PC-9 (cell line): ENCODE data around the gene EYS. TPM values are rescaled to one million over a fixed set of nuclear protein-coding genes. Genes with fewer than 3 reads are reported as not detected.

Experiments used
- BruUV-seq: library from RNA; stranded (reverse); fragments of 400-500 nt; replicated peaks from 2 replicates; lab custom pipeline; 2021; lab: Mats Ljungman, UMichigan
- CTCF ChIA-PET: fragments of 300-600 bp; sonication (Branson Sonifier 250); formaldehyde crosslinking; loops from one replicate; lab custom pipeline; 2022; ENCODE audit warnings: antibody characterized with exemption; lab: Charles Lee
- POLR2A ChIA-PET: fragments of 300-600 bp; sonication (Branson Sonifier 250); formaldehyde crosslinking; loops from one replicate; lab custom pipeline; 2022; ENCODE audit warnings: antibody characterized with exemption; ENCODE audit not compliant: unreplicated experiment; lab: Charles Lee
- DNase-seq, 2 experiments: peaks; one replicate each; pipeline versions ENCODE4 v3.0.0 to v3.0.0-alpha.2; 2015 to 2022; ENCODE audit warnings: mixed read lengths in 1 of 2
- H2AFZ ChIP-seq: fragments of 200-600 bp; sonication (generic); 2 replicates; pipeline ENCODE4 v1.8.1; 2017; ENCODE audit warnings: antibody characterized with exemption
- H3F3A ChIP-seq: fragments of 200-600 bp; sonication (generic); 2 replicates; pipeline ENCODE4 v1.8.1; 2017; ENCODE audit warnings: antibody characterized with exemption, mild to moderate bottlenecking, low read depth; ENCODE audit not compliant: insufficient read depth
- H3K27ac ChIP-seq: fragments of 200-600 bp; sonication (generic); 2 replicates; pipeline ENCODE4 v1.6.1; 2016; ENCODE audit warnings: mixed run types
- H3K27me3 ChIP-seq: fragments of 200-600 bp; sonication (generic); 2 replicates; pipeline ENCODE4 v1.6.1; 2016; ENCODE audit warnings: low read depth, mixed run types; ENCODE audit not compliant: insufficient read depth
- H3K36me3 ChIP-seq: fragments of 200-600 bp; sonication (generic); 2 replicates; pipeline ENCODE4 v1.6.1; 2016; ENCODE audit warnings: low read depth, mixed run types
- H3K4me1 ChIP-seq: fragments of 200-600 bp; sonication (generic); replicated peaks from 2 replicates; pipeline ENCODE4 v1.6.1; 2016; ENCODE audit warnings: mixed run types; ENCODE audit not compliant: insufficient read depth
- H3K4me2 ChIP-seq: fragments of 200-600 bp; sonication (generic); 2 replicates; pipeline ENCODE4 v1.6.1; 2017; ENCODE audit warnings: mixed run types
- H3K4me3 ChIP-seq: fragments of 200-600 bp; sonication (generic); 2 replicates; pipeline ENCODE4 v1.6.1; 2016; ENCODE audit warnings: mixed run types
- H3K79me2 ChIP-seq: fragments of 200-600 bp; sonication (generic); 2 replicates; pipeline ENCODE4 v1.6.1; 2017; ENCODE audit warnings: low read depth, mixed run types
- H3K9me2 ChIP-seq: fragments of 200-600 bp; sonication (generic); 2 replicates; pipeline ENCODE4 v1.8.1; 2017; ENCODE audit warnings: mild to moderate bottlenecking; ENCODE audit not compliant: insufficient read depth
- H3K9me3 ChIP-seq: fragments of 200-600 bp; sonication (generic); 2 replicates; pipeline ENCODE4 v1.8.1; 2016; ENCODE audit warnings: low read depth; ENCODE audit not compliant: insufficient read depth
- H4K20me1 ChIP-seq: fragments of 200-600 bp; sonication (generic); 2 replicates; pipeline ENCODE4 v1.8.1; 2017; ENCODE audit not compliant: insufficient read depth
- CTCF ChIP-seq: fragments of 200-600 bp; sonication (generic); conservative IDR thresholded peaks from 2 replicates; pipeline ENCODE4 v1.6.1; 2017; ENCODE audit warnings: mixed run types, antibody characterized with exemption, mild to moderate bottlenecking, moderate library complexity
- EZH2 ChIP-seq: fragments of 200-600 bp; sonication (generic); IDR thresholded peaks from 2 replicates; pipeline ENCODE4 v1.8.0; 2017; ENCODE audit warnings: antibody characterized with exemption, low read depth
- intact Hi-C: fragments of 100-400 bp; cut with micrococcal nuclease; formaldehyde crosslinking; loops from one replicate; pipeline ENCODE4 v1.10.0; 2022; ENCODE audit not compliant: unreplicated experiment
- total RNA-seq: library from RNA; stranded (reverse); gene quantifications from 2 replicates; pipeline ENCODE4 v1.2.3, GENCODE V29; 2021

Gene EYS
- total RNA-seq, 1 experiment from 2014 or later: not detected

- DNase-seq: no peak
- CTCF ChIA-PET: no interaction called here
- Histone ChIP-seq H3K4me2 (no peak overlapping the region), H3K9me2 (no peaks in the 10 kb centered on the region), H3K27me3 (no peaks in the 10 kb centered on the region), H3K36me3 (no peaks in the 10 kb centered on the region), H3K4me1 (no peaks in the 10 kb centered on the region), H3K9me3 (no peaks in the 10 kb centered on the region), H2AFZ (no peak overlapping the region), H3F3A (no peaks in the 10 kb centered on the region), H3K79me2 (no peaks in the 10 kb centered on the region), H4K20me1 (no peaks in the 10 kb centered on the region), H3K4me3 (no peak overlapping the region), H3K27ac (no peak overlapping the region)
- no peak for TF ChIP-seq CTCF
- no peak for TF ChIP-seq EZH2
- intact Hi-C loops: no loop called here
- POLR2A ChIA-PET: no interaction called here
- no TSS peak for BruUV-seq
These were observed 524.3 kb downstream of the EYS start for GRCh38 chr6:65182681-65183080.

DNA sequence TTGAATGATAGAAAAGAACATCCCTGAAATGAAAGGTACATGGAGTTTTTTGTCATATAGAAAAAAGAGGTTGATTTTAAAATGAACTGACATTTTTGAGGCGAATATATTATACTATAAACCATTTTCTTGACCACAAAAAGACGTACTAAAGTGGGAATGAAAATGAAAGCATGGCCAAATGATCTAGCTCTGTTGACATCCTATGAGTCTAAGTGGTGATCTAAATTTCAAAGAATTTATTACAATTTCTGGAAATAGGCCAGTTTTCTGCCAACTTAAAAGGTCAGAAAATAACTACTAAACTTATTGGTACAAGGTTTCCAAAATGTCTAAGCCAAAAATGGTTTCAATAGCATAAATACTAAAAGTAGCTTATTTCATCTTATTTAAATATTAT lies 536.8 kb downstream of the EYS start:
- H3K9me3 ChIP-seq: no peaks in the 10 kb centered on the region
- intact Hi-C loops: no loop called here
- no peaks in the 10 kb centered on the region for H4K20me1 ChIP-seq
- no peaks in the 10 kb centered on the region for H3K9me2 ChIP-seq
- no peak for DNase-seq
- BruUV-seq: no TSS peak
- CTCF ChIA-PET: no interaction called here
- no peaks in the 10 kb centered on the region for H3K36me3 ChIP-seq
- no peak overlapping the region for H3K4me2 ChIP-seq
- TF ChIP-seq EZH2 (no peak), CTCF (no peak)
- no peaks in the 10 kb centered on the region for H3K4me1 ChIP-seq
- H2AFZ ChIP-seq: no peak overlapping the region
- H3K4me3 ChIP-seq: no peak overlapping the region
- POLR2A ChIA-PET: no interaction called here
- H3K27ac ChIP-seq: no peak overlapping the region
- H3K27me3 ChIP-seq: no peaks in the 10 kb centered on the region
- no peaks in the 10 kb centered on the region for H3K79me2 ChIP-seq
- no peaks in the 10 kb centered on the region for H3F3A ChIP-seq

- H3K9me3 ChIP-seq: no peaks in the 10 kb centered on the region
- no peaks in the 10 kb centered on the region; the same call in 1 of the 2 replicates for H3K9me2 ChIP-seq
- H3K4me1 ChIP-seq: no peaks in the 10 kb centered on the region
- CTCF ChIA-PET: no interaction called here
- no peaks in the 10 kb centered on the region for H3F3A ChIP-seq
- no TSS peak for BruUV-seq
- H3K36me3 ChIP-seq: no peaks in the 10 kb centered on the region
- H3K27me3 ChIP-seq: no peaks in the 10 kb centered on the region
- no peak overlapping the region for H3K27ac ChIP-seq
- POLR2A ChIA-PET: no interaction called here
- H3K4me3 ChIP-seq: no peak overlapping the region
- no peaks in the 10 kb centered on the region for H3K79me2 ChIP-seq
- TF ChIP-seq CTCF: no peak
- no peak for TF ChIP-seq EZH2
- no peak for DNase-seq
- H3K4me2 ChIP-seq: no peak overlapping the region
- no peak overlapping the region for H2AFZ ChIP-seq
- intact Hi-C loops: no loop called here
- no peaks in the 10 kb centered on the region for H4K20me1 ChIP-seq
These were observed 545.4 kb downstream of the EYS start for GRCh38 chr6:65161661-65162060.
